MG63 (cell line): ENCODE measurements around the gene PITX1. TPM values are rescaled to one million over a fixed set of nuclear protein-coding genes. Genes with fewer than 3 reads are reported as not detected.
A peak's percentile ranks its signal among the peaks of the same experiment; 100 is the strongest.

ENCODE experiments used
- DNase-seq: peaks from one replicate; pipeline ENCODE4 v3.0.0-alpha.2; 2020
- H3K27me3 ChIP-seq: fragments of 250-450 bp; sonication (Bioruptor Pico); 2 replicates; pipeline ENCODE4 v1.5.1; 2020; ENCODE audit warnings: mild to moderate bottlenecking, moderate library complexity
- H3K36me3 ChIP-seq: fragments of 250-450 bp; sonication (Bioruptor Pico); 2 replicates; pipeline ENCODE4 v1.5.1; 2020; ENCODE audit warnings: mild to moderate bottlenecking, moderate library complexity
- H3K4me3 ChIP-seq: fragments of 250-450 bp; sonication (Bioruptor Pico); 2 replicates; pipeline ENCODE4 v1.5.1; 2020; ENCODE audit warnings: mild to moderate bottlenecking, moderate library complexity
- H3K9me3 ChIP-seq: fragments of 250-450 bp; sonication (Bioruptor Pico); 2 replicates; pipeline ENCODE4 v1.5.1; 2020; ENCODE audit warnings: mild to moderate bottlenecking, moderate library complexity
- total RNA-seq: library from RNA; depleted of rRNA; stranded (reverse); fragments of >200 nt; shearing (Covaris generic); gene quantifications from 2 replicates; pipeline ENCODE4 v1.2.3, GENCODE V29; 2014; ENCODE audit warnings: low replicate concordance

PITX1 gene
- total RNA-seq, 1 experiment from 2014 or later: 372 TPM

DNA sequence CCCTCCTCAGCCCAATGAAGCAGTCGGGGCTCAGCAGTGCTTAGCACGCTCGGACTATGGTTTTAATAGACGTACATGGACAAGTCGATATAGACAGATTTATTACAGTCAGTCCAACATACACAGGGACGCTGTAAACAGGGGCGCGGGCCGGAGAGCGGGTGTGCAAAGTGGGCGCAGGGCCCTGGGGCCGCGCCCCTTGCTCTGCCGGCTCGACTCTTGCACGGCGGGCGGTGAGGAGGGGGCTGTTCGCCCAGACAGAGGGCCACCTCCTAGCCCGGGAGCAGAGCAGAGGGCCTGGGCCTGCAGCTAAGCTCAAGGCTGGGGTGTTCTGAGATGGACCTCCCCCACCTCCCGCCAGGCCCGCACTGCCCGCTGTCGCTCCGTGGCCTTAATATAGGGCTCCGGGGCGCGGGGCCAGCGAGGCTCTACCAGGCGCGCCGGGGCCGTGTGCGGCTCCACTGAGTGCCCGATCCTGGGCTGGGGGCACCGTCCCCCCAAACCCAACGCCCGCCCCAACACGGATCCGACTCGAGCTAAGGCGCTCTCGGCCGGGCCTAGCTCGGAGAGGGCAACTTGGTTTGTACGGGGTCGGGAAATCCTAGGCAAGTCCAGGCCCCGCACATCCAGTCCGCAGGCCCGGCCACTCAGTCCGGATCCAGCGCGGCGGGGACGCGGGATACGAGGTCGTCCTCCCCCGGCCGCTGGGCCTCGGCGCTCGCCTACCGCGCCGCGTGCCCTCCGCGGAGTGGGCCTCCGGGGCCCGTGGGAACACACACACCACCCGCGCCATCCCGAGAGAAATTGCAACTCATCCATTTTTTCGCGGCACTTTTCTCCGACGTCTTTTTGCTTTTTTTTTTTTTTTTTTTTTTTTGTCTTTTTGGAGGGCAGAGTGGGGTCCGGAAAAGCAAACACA, 6.1 kb downstream of the PITX1 start:
- peaks cover 93% of the 10 kb centered on the region for H3K36me3 ChIP-seq
- no peak for DNase-seq
- no peak overlapping the region for H3K4me3 ChIP-seq
- no peaks in the 10 kb centered on the region for H3K27me3 ChIP-seq
- no peaks in the 10 kb centered on the region; the same call in 1 of the 2 replicates for H3K9me3 ChIP-seq

DNA sequence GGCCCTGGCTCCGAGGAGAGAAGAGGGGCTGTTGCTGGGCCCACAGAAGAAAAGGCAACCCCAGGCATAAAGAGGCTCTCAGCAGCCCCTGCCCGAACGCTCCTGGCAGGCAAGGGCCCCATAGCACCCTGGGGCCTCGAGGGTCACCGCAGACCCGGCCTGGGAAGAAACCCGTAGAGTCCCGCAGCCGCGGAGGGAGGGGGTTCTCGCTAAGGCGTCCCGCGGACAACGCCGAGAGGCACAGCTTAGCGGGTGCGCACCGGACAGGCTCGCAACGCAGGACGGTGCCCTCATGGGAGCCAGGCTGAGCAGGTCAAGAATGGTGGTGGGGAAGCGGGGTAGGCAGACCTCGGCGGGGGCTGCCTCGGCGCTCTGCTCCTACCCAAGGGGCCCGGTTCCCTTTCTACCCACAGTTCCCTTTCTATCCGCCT, 6.7 kb downstream of the PITX1 start:
- no peak for DNase-seq
- no peak overlapping the region for H3K4me3 ChIP-seq
- H3K27me3 ChIP-seq: no peaks in the 10 kb centered on the region

DNA sequence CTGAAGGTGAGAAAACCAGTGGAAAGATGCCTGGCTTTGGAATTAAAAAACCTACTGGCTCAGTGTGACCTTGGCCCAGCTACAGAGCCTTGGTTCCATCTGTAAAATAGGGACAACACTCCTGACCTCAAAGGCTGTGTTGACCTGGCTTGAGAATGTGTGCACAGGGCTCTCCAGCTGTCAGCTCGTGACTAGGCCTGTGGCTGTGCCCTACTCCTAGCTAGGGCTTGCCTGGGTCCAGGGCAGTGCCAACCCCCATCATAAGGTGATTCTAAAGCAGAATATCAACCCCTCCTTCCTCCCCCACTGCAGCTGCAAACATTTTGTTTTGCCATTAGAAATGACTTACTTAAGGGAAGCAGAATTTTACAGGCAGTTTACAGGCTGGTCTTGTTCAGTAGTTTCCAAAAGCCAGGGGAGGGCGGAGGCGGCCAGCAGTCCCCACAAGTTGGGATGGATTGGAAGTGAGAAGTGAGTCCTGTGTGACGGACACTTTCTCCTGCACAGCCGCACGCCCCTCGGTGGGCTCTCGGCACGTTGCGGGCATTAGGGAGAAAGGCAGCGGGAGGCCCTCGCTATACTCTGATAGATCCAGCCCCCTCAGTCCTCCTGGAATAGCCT, 7.3 kb downstream of the PITX1 start:
- Histone ChIP-seq H3K27me3 (no peaks in the 10 kb centered on the region), H3K4me3 (no peak overlapping the region; the same call in 1 of the 2 replicates), H3K9me3 (no peaks in the 10 kb centered on the region; the same call in 1 of the 2 replicates), H3K36me3 (peaks cover 89% of the 10 kb centered on the region)
- no peak for DNase-seq

More for the DNA sequence above, 6.7 kb downstream of the PITX1 start:
- no peaks in the 10 kb centered on the region; the same call in 1 of the 2 replicates for H3K9me3 ChIP-seq
- H3K36me3 ChIP-seq: peaks cover 92% of the 10 kb centered on the region

- Histone ChIP-seq H3K4me3 (no peak overlapping the region; the same call in 1 of the 2 replicates), H3K27me3 (no peaks in the 10 kb centered on the region), H3K36me3 (peaks cover 88% of the 10 kb centered on the region), H3K9me3 (no peaks in the 10 kb centered on the region; the same call in 1 of the 2 replicates)
- DNase-seq: no peak
Measured at GRCh38 chr5:135025730-135026644, 8.0 kb downstream of the PITX1 start.

DNA sequence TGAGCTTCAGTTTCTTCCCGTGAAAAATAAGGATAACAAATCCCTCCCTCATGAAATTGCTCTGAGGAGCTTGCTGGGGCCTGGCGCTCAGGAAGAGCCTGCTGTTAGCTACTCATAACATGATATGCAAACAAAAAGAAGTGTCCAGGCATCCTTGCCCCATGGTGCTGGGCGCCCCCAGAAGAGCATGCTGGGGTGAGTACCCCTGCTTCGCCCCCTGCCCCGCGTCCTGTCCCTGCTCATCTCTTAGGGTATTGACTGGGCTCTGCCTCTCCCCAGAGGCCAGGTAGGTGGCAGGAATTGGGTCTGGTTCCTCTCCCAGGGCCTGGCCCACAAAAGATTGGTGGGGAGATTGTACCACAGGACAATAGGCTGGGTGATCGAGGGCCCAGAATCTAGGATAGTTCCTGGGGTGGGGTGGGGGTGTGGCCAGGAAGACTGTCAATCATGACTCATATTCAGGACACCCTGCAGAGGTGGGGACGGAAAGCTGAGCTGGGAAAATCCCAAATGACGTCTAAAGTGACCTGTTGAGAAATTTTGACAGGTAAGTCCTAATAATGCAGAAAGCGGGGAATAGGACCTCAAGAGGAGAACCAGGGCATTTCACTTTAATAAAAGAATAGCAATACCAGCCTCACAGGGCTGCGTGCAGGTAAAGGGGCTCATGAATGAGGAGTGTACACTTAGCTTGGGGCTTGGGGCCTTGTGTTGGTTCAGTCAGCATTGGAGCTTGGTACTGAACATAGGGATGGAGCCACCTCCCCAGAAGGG, 8.9 kb downstream of the PITX1 start:
- DNase-seq: peak; percentile 59

DNA sequence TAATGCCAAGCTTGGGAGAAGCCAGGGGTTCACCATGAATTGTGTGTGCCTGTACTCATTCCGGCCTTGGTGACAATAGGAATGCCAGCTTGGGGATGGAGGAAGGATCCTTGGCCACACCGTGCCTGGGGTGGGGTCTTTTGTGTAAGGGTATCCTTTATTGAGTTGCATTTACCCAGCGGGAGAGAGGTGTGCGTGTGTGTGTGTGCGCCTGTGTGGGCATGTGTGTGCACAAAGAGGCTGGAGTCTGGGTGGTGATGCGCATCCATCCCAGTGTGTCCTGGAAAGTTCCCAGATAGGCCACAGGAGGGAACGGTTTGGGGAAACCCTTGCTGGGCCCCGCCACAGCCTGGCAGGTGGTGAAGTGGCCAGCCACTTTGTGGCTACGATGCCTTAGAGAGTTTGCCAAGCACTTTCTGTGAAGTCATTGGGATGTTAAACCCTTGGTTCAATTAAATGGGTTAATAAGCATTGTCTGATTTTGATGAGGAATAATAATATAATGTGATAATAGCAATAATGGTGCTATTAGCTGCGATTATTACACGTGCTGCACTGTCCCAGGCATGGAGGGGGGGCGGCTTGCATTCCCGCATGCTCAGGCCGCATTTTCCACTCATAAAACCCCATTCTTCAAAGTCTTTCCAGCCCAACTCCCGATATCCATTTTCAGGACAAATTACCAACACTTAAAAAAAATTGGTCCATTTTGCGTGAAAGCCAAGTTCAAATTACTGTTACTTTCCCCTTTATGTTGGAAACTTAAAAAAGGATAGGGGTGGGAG, 13.7 kb downstream of the PITX1 start:
- H3K4me3 ChIP-seq: no peak overlapping the region
- H3K27me3 ChIP-seq: no peaks in the 10 kb centered on the region
- no peak for DNase-seq
- H3K36me3 ChIP-seq: peaks cover 76% of the 10 kb centered on the region
- no peaks in the 10 kb centered on the region for H3K9me3 ChIP-seq

More for the DNA sequence above, 8.9 kb downstream of the PITX1 start:
- Histone ChIP-seq H3K9me3 (no peaks in the 10 kb centered on the region; the same call in 1 of the 2 replicates), H3K36me3 (peaks cover 88% of the 10 kb centered on the region), H3K27me3 (no peaks in the 10 kb centered on the region), H3K4me3 (no peak overlapping the region)

DNA sequence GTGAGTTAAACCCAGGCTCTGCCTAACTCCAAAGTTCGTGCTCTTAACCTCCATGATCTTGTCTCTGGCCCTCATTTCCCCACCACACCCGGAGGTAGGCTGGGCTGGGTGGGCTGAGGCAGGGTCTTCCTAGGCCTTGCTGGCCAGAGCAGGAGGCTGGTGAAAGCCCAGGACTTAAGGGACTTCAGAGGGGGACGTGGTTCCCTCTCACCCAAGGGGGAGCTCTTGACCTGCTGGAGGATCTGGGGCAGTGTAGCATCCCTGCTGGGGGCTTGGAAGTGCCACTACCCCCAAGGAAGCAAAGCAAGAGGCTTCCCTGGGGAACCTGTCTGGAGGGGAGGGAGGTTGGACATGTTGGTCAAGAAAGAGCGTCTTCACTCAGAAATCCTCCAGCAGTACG, 14.7 kb downstream of the PITX1 start:
- no peak for DNase-seq
- no peak overlapping the region for H3K4me3 ChIP-seq
- H3K9me3 ChIP-seq: no peaks in the 10 kb centered on the region
- H3K27me3 ChIP-seq: no peaks in the 10 kb centered on the region
- H3K36me3 ChIP-seq: peaks cover 73% of the 10 kb centered on the region

- Histone ChIP-seq H3K9me3 (no peaks in the 10 kb centered on the region), H3K27me3 (no peaks in the 10 kb centered on the region), H3K36me3 (peaks cover 70% of the 10 kb centered on the region), H3K4me3 (no peak overlapping the region)
- DNase-seq: no peak
Measured at GRCh38 chr5:135018457-135018856, 15.6 kb downstream of the PITX1 start.

GRCh38 chr5:135016861-135017290, 17.2 kb downstream of the PITX1 start:
- Histone ChIP-seq H3K4me3 (no peak overlapping the region), H3K9me3 (no peaks in the 10 kb centered on the region), H3K27me3 (no peaks in the 10 kb centered on the region), H3K36me3 (peaks cover 75% of the 10 kb centered on the region)
- peak; percentile 72 for DNase-seq

- Histone ChIP-seq H3K4me3 (no peak overlapping the region), H3K36me3 (peaks cover 72% of the 10 kb centered on the region), H3K27me3 (no peaks in the 10 kb centered on the region), H3K9me3 (no peaks in the 10 kb centered on the region)
- DNase-seq: no peak
Measured at GRCh38 chr5:135015942-135016341, 18.1 kb downstream of the PITX1 start.

- Histone ChIP-seq H3K27me3 (no peaks in the 10 kb centered on the region), H3K36me3 (peaks cover 55% of the 10 kb centered on the region), H3K9me3 (no peaks in the 10 kb centered on the region), H3K4me3 (no peak overlapping the region)
- DNase-seq: peak; percentile 94
Measured at GRCh38 chr5:135013947-135014570, 20.0 kb downstream of the PITX1 start.

DNA sequence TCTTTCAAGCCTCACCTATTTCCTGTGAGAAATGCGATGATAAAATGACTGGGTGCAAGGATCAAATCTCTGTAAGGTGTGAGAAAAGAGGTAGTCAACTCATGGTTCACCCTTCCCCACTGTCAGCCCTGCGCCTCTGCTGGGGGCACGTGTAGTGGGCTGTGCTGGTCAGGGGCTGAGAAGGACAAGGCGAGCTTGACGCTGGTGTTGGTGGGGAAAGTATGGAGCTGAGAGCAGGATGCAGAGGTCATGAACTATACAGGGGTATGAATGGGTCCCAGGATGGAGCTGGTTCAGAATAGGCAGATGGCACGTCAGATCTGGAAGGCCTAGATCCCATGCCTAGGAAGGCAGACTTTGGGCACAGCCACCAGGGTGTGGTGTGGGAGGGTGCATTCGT, 20.6 kb downstream of the PITX1 start:
- Histone ChIP-seq H3K9me3 (no peaks in the 10 kb centered on the region), H3K27me3 (no peaks in the 10 kb centered on the region), H3K36me3 (peaks cover 57% of the 10 kb centered on the region), H3K4me3 (no peak overlapping the region)
- DNase-seq: no peak

- no peaks in the 10 kb centered on the region for H3K9me3 ChIP-seq
Measured at GRCh38 chr5:135012951-135013391, 21.1 kb downstream of the PITX1 start.

GRCh38 chr5:135012033-135012588, 21.9 kb downstream of the PITX1 start:
- Histone ChIP-seq H3K4me3 (no peak overlapping the region), H3K9me3 (no peaks in the 10 kb centered on the region), H3K36me3 (peaks cover 58% of the 10 kb centered on the region), H3K27me3 (no peaks in the 10 kb centered on the region)
- no peak for DNase-seq

More at GRCh38 chr5:135012951-135013391, 21.1 kb downstream of the PITX1 start:
- H3K36me3 ChIP-seq: peaks cover 56% of the 10 kb centered on the region
- peak; percentile 79 for DNase-seq
- no peaks in the 10 kb centered on the region for H3K27me3 ChIP-seq
- H3K4me3 ChIP-seq: no peak overlapping the region
